Adipose tissue (tissue), 3 donors: ENCODE results near the gene SLC23A3. TPM values are rescaled to one million over a fixed set of nuclear protein-coding genes. Genes with fewer than 3 reads are reported as not detected.
A peak's percentile ranks its signal among the peaks of the same experiment; 100 is the strongest.

Experiments
- H3K27ac ChIP-seq: one replicate; pipeline ENCODE4 v1.5.1; 2013; ENCODE audit warnings: low read depth, low read length
- WGBS, 3 donors: extraction: QIAGEN DNeasy Blood & Tissue Kit; methylation state at CpG; one replicate each; pipeline ENCODE4 v1.1.7; 2013; 5-methylcytosine and 5-hydroxymethylcytosine counted together
- polyA plus RNA-seq, 3 donors: library from polyadenylated mRNA; stranded (reverse); fragments of 200-250 nt; gene quantifications; one replicate each; pipeline ENCODE4 v1.2.3, GENCODE V29; 2013
- donor health status: healthy with polysubstance abuse.
- donor health status: Bipolar disorder and iron deficiency.
- donor health status: healthy.

The SLC23A3 gene
- polyA plus RNA-seq, 3 donors: 0.48 to 2.0 (median 0.64) TPM

GRCh38 chr2:219179601-219180465 lies 10.0 kb upstream of the SLC23A3 start:
- 95 to 98% (median 98%) methylated on average over 9 of the region's 9 CpGs for WGBS, 3 donors
- H3K27ac ChIP-seq: no peak overlapping the region

GRCh38 chr2:219178377-219179175 lies 8.7 kb upstream of the SLC23A3 start:
- WGBS, 3 donors: 3 to 4% (median 3%) methylated on average over 32 to 45 of the region's 45 CpGs
- H3K27ac ChIP-seq: peak overlapping the region; percentile 84

- 0 to 1% (median 0%) methylated on average over 30 to 67 of the region's 67 CpGs for WGBS, 3 donors
- peak within 1 kb of the TSS; percentile 94 for H3K27ac ChIP-seq
These were observed 7.9 kb upstream of the SLC23A3 start, which contains the start of gene RETREG2 for GRCh38 chr2:219177552-219178376. Gene RETREG2, plus strand, starts transcription at chr2:219178275. Its CDS starts 78 bp downstream, at chr2:219178353.

- 0 to 1% (median 0%) methylated on average over 51 to 69 of the region's 69 CpGs for WGBS, 3 donors
- H3K27ac ChIP-seq: peak within 1 kb of the TSS; percentile 94
These were observed 7.2 kb upstream of the SLC23A3 start, which contains the start of gene CNPPD1 for GRCh38 chr2:219176818-219177551. Gene CNPPD1, minus strand, starts transcription at chr2:219176925. Its CDS starts 97 bp downstream, at chr2:219176828.

DNA sequence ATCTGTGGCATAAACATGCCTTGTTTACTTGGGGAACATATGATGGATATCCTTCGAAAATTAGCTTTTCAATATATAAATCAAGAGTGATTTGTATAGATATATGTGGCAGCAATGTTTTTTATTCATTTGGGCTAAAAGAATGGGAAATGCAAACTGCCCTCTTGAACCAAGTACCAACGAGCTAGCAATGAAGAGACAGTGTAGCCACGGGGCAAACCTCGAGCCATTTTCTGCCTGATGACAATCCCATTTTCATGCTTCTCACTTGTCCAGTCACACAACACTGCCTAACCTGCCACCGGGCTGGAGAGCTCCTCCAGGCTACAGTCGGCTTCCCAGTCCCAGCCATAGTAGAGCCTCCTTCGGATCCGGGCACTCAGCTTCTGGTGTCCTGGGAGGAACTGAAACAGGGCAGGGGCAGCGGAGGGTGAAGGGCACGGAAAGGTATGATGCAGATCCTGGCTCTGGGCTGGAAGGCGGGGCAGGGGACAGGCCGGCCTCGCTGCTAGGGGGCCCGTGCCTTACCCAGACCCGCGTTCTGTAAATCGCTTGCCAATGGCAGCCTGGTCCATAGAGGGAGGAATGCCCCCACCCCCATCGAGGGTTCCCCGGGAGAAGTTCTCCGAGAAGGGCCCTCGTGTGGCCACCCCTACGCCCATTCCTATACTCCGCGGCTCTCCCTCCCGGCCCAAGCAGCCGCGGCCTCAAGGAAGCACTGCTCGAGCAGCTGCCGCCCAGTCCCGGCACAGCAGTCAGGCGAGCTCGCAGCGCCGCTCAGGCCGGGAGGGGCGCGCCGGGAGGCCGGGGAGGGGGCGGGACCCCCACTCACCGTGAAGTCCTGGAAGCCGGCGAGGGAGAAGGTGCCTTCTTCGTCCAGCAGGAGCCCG lies 6.3 kb upstream of the SLC23A3 start:
- peak overlapping the region; percentile 94 for H3K27ac ChIP-seq
- WGBS, 3 donors: 2 to 4% (median 2%) methylated on average over 34 to 45 of the region's 45 CpGs

DNA sequence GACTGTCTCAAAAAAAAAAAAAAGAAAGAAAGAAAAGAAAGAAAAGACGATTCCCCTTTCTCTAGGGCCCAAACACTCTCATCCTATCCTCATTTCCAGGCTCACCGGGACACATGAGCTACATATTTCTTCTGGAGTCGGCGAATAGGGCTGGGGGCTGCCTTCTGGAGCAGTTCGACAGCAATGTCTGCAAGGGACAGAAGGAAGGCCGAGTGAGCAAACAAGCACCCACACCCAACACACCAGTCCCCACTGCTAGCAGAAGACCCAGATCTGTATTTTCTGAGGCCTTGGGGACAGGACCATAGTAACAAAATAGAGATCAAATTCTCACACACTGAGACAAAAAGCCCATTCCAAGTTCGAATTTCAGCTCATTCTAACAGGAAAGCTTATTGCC lies 5.7 kb upstream of the SLC23A3 start:
- no peak overlapping the region for H3K27ac ChIP-seq
- WGBS, 3 donors: 76 to 89% (median 82%) methylated on average over 7 of the region's 7 CpGs

GRCh38 chr2:219174801-219175200 lies 5.0 kb upstream of the SLC23A3 start:
- 89 to 94% (median 90%) methylated on average over 7 of the region's 7 CpGs for WGBS, 3 donors
- H3K27ac ChIP-seq: no peak overlapping the region

DNA sequence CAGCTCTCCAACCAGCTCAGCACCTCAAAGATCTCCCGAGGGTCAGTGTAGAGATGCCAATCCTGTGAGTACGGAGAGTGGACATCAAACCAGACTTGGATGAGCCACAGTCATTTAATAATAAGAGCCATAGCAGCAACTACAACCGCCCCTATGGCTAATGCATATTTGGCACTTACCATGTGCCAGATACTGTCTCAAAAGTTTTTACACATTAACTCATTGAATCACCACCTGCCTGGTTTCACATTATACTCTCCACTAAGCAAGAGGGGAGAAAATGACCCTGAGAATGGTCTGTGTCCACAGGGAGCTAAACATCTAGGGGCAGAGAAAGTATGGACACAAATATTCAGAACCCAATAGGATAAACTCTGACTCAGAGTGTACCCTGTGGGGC lies 4.3 kb upstream of the SLC23A3 start:
- WGBS, 3 donors: 79 to 90% (median 89%) methylated on average over 3 of the region's 3 CpGs
- H3K27ac ChIP-seq: no peak overlapping the region

- 87 to 92% (median 91%) methylated on average over 6 of the region's 6 CpGs for WGBS, 3 donors
These were observed 3.3 kb upstream of the SLC23A3 start for GRCh38 chr2:219173176-219173575.

GRCh38 chr2:219172231-219173154 lies 2.7 kb upstream of the SLC23A3 start:
- 78 to 90% (median 86%) methylated on average over 16 of the region's 16 CpGs for WGBS, 3 donors
- no peak overlapping the region for H3K27ac ChIP-seq

More at GRCh38 chr2:219173176-219173575, 3.3 kb upstream of the SLC23A3 start:
- H3K27ac ChIP-seq: no peak overlapping the region

DNA sequence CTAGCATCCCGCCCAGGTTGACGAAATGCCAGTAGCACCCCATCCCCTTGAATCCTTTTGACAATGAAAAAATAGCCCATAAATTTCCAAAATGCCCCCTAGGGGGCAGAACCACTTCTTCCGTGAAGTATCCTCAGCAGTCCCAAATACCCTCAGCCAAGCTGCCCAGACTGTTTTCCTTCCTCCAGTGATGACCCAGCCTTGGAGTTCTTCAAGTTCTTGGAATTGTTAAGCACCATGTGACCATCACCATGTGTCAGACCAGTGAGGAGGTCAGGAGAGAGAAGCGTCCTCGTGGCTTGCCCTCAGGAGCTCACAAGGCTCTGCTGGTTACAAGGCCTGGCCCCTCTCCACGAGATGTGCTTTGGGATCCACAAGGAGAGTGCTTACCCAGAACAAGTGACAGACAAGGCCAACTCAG lies 1.4 kb upstream of the SLC23A3 start:
- H3K27ac ChIP-seq: no peak overlapping the region
- WGBS, 3 donors: 38 to 46% (median 41%) methylated on average over 6 of the region's 6 CpGs

DNA sequence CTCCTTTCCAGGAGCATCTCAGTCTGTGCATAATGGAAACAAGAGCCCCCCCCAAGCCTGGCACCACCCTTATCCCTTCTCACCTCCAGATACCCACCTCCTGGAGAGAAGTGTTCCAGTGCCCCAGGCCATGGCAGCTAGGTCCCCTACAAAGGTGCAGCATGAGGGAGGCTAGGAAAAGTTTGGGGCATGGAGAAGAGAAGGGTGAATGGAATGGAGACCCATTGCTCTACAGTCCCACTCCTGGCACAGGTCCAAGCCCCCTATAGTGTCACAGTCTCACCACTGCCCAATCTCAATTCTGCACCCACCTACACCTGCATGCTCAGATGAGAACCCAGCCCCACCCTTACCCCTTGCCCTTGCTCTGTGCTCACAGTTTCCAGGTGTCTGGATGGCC lies 897 bp downstream of the SLC23A3 start:
- H3K27ac ChIP-seq: no peak overlapping the region

DNA sequence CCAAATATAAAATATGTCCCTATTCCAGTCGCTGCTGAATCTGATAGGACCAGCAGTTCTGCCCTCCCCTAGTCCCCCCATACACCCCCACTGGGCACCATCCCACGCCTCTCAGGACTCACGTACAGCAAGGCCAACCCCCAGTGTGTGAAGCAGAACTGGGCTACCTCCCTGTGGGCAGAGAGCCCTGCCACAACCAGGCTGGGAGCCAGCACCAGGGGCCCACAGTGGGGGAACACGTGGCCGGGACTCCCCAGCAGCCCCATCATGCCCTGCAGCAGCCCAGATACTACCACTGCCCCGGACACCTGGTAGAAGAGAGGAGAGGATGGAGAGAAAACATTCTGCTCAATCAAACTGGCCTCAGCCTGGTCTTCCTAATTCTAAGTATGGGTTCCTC lies 1.3 kb downstream of the SLC23A3 start:
- WGBS, 3 donors: 41 to 48% (median 47%) methylated on average over 6 of the region's 6 CpGs

GRCh38 chr2:219167997-219168396 lies 1.8 kb downstream of the SLC23A3 start:
- 57 to 80% (median 80%) methylated on average over 5 of the region's 5 CpGs for WGBS, 3 donors
- no peak overlapping the region for H3K27ac ChIP-seq

More for the DNA sequence above, 1.3 kb downstream of the SLC23A3 start:
- no peak overlapping the region for H3K27ac ChIP-seq

GRCh38 chr2:219165058-219165911 lies 4.5 kb downstream of the SLC23A3 start:
- 84 to 90% (median 90%) methylated on average over 10 of the region's 10 CpGs for WGBS, 3 donors
- H3K27ac ChIP-seq: no peak overlapping the region
